Measurements from ENCODE around the gene MMEL1. TPM values are rescaled to one million over a fixed set of nuclear protein-coding genes. Genes with fewer than 3 reads are reported as not detected.

MMEL1 gene
- polyA plus RNA-seq, 1 of the 3 experiments (the other 2 are of a cell fraction): 0.16 TPM

DNA sequence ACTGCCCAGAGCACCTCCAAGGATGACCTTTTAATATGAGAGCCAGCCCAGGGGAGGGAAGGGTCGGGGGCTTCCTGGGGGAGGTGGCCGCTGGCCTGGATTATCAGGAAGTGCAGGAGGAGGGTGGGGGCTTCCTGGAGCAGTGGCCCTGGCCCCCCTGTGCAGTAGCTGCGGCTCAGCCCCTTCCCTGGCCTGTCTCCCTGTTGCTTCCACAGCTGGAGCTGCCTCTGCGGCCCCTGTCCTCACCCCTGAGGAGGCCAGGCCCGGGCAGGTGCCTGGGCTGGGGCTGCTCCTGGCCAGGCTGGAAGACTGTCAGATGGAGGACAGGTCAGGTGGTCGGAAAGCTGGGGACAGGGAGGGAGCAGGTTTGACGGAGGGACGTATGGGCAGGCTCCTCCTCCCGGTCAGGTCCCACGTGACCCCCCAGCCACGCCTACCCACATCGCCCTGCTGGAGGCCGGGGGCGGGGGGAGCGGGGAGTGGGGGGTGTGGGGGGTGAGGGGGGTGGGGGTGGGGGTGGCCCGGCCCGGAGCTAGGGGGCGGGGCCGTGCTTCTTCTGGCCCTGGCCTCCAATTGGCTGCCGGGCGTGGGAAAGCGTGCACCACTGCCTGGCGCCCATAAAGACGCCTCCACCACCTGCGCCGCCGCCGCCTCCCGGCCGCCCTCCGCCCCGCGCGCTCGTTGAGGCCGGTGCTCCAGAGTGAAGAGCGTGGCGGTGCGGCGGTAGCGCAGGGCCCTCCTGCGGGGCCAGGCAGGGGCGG lies 86.9 kb downstream of the MMEL1 start:
- Histone ChIP-seq H2AFZ (ENCODE audit: low read depth) (peak overlapping the region; percentile 51; the same call in 1 of the 2 replicates), H3K9me3 (no peaks in the 10 kb centered on the region), H3K4me1 (ENCODE audit: control insufficient read depth in 1 of 2, insufficient read depth in 2 of 2, low read depth in 1 of 2, low read length in 1 of 2) (peaks cover 0 to 56% of the 10 kb centered on the region in 2 experiments; a peak in 1 of 4 replicates), H3K4me3 (ENCODE audit: low read depth in 2 of 2, low read length in 1 of 2) (peak overlapping the region; percentile 59), H4K20me1 (ENCODE audit: insufficient read depth) (no peaks in the 10 kb centered on the region), H3K27ac (ENCODE audit: low read depth in 2 of 2, low read length in 1 of 2) (peak overlapping the region in 1 of 2 experiments; percentile 97; a peak in 2 of 4 replicates), H3K9ac (peak overlapping the region; percentile 65; the same call in 1 of the 2 replicates), H3K36me3 (replicated peaks in 1 of 2; ENCODE audit: control insufficient read depth in 1 of 2, insufficient read depth in 2 of 2, low read length in 1 of 2) (no peaks in the 10 kb centered on the region), H3K79me2 (ENCODE audit: insufficient read depth) (no peaks in the 10 kb centered on the region), H3K9me2 (no peaks in the 10 kb centered on the region), H3F3A (replicated peaks; ENCODE audit: insufficient read depth) (no peaks in the 10 kb centered on the region), H3K4me2 (peak overlapping the region; percentile 88), H3K27me3 (ENCODE audit: insufficient read depth) (no peaks in the 10 kb centered on the region)
- DNase-seq: peak; percentile 98
- ChIA-PET POLR2A (interaction anchor here (0.7 to 1.8 kb wide), 6 partner anchors 12 to 86 kb away, joined by 3 to 6 read pairs (median 4); partner anchors contain the start of gene PANK4), CTCF (interaction anchor here (0.6 to 5.1 kb wide), 8 partner anchors 11 to 131 kb away, joined by 3 to 53 read pairs (median 15); partner anchors contain the start of gene HES5)
- 4% methylated on average over 11 of the region's 43 CpGs for WGBS (ENCODE audit: low lambda C conversion rate)
- no peak for TF ChIP-seq RCOR1 (IDR thresholded peaks at IDR 0.05; ENCODE audit: low read length)
- no peak for TF ChIP-seq FOXJ3 (CRISPR knock-in tag; IDR thresholded peaks at IDR 0.05)
- TF ChIP-seq MXI1 (IDR thresholded peaks at IDR 0.05; ENCODE audit: low read depth, low read length): peak; percentile 51; the same call in 1 of the 2 replicates
- no peak for TF ChIP-seq CHD2 (IDR thresholded peaks at IDR 0.05; ENCODE audit: low read length, partially characterized antibody)
- TF ChIP-seq, protein P1, sequence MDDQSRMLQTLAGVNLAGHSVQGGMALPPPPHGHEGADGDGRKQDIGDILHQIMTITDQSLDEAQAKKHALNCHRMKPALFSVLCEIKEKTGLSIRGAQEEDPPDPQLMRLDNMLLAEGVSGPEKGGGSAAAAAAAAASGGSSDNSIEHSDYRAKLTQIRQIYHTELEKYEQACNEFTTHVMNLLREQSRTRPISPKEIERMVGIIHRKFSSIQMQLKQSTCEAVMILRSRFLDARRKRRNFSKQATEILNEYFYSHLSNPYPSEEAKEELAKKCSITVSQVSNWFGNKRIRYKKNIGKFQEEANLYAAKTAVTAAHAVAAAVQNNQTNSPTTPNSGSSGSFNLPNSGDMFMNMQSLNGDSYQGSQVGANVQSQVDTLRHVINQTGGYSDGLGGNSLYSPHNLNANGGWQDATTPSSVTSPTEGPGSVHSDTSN (IDR thresholded peaks at IDR 0.05): no peak
- TF ChIP-seq TCF12 (IDR thresholded peaks at IDR 0.05): no peak
- no peak for TF ChIP-seq MEF2A (IDR thresholded peaks at IDR 0.05; ENCODE audit: borderline replicate concordance, low read depth)
- TF ChIP-seq YY1 (IDR thresholded peaks at IDR 0.05; ENCODE audit: low read depth): no peak
- TF ChIP-seq RAD21 (IDR thresholded peaks at IDR 0.05; ENCODE audit: low read length): no peak
- no peak for TF ChIP-seq ELF1 (IDR thresholded peaks at IDR 0.05)
- TF ChIP-seq SMC3 (IDR thresholded peaks at IDR 0.05; ENCODE audit: low read depth, low read length): no peak
- TF ChIP-seq, protein P2, sequence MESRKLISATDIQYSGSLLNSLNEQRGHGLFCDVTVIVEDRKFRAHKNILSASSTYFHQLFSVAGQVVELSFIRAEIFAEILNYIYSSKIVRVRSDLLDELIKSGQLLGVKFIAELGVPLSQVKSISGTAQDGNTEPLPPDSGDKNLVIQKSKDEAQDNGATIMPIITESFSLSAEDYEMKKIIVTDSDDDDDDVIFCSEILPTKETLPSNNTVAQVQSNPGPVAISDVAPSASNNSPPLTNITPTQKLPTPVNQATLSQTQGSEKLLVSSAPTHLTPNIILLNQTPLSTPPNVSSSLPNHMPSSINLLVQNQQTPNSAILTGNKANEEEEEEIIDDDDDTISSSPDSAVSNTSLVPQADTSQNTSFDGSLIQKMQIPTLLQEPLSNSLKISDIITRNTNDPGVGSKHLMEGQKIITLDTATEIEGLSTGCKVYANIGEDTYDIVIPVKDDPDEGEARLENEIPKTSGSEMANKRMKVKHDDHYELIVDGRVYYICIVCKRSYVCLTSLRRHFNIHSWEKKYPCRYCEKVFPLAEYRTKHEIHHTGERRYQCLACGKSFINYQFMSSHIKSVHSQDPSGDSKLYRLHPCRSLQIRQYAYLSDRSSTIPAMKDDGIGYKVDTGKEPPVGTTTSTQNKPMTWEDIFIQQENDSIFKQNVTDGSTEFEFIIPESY (IDR thresholded peaks at IDR 0.05; ENCODE audit: borderline replicate concordance, low read depth): no peak
- TF ChIP-seq, protein P3, sequence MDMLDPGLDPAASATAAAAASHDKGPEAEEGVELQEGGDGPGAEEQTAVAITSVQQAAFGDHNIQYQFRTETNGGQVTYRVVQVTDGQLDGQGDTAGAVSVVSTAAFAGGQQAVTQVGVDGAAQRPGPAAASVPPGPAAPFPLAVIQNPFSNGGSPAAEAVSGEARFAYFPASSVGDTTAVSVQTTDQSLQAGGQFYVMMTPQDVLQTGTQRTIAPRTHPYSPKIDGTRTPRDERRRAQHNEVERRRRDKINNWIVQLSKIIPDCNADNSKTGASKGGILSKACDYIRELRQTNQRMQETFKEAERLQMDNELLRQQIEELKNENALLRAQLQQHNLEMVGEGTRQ (IDR thresholded peaks at IDR 0.05; ENCODE audit: borderline replicate concordance, low read depth, low read length): peak; percentile 74
- TF ChIP-seq, protein P4, sequence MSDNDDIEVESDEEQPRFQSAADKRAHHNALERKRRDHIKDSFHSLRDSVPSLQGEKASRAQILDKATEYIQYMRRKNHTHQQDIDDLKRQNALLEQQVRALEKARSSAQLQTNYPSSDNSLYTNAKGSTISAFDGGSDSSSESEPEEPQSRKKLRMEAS (IDR thresholded peaks at IDR 0.05; ENCODE audit: low read depth): peak; percentile 55; the same call in 1 of the 2 replicates
- TF ChIP-seq, protein P5, sequence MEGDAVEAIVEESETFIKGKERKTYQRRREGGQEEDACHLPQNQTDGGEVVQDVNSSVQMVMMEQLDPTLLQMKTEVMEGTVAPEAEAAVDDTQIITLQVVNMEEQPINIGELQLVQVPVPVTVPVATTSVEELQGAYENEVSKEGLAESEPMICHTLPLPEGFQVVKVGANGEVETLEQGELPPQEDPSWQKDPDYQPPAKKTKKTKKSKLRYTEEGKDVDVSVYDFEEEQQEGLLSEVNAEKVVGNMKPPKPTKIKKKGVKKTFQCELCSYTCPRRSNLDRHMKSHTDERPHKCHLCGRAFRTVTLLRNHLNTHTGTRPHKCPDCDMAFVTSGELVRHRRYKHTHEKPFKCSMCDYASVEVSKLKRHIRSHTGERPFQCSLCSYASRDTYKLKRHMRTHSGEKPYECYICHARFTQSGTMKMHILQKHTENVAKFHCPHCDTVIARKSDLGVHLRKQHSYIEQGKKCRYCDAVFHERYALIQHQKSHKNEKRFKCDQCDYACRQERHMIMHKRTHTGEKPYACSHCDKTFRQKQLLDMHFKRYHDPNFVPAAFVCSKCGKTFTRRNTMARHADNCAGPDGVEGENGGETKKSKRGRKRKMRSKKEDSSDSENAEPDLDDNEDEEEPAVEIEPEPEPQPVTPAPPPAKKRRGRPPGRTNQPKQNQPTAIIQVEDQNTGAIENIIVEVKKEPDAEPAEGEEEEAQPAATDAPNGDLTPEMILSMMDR (IDR thresholded peaks at IDR 0.05): no peak
- TF ChIP-seq, protein P6, sequence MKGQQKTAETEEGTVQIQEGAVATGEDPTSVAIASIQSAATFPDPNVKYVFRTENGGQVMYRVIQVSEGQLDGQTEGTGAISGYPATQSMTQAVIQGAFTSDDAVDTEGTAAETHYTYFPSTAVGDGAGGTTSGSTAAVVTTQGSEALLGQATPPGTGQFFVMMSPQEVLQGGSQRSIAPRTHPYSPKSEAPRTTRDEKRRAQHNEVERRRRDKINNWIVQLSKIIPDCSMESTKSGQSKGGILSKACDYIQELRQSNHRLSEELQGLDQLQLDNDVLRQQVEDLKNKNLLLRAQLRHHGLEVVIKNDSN (IDR thresholded peaks at IDR 0.05; ENCODE audit: borderline replicate concordance, low read depth): peak; percentile 87
- TF ChIP-seq GABPA (IDR thresholded peaks at IDR 0.05; ENCODE audit: low read depth): no peak
- TF ChIP-seq POLR2AphosphoS5 (IDR thresholded peaks at IDR 0.05; ENCODE audit: low read depth, low read length): no peak
- no peak for TF ChIP-seq EP300 (IDR thresholded peaks at IDR 0.05; ENCODE audit: borderline replicate concordance in 1 of 2, low read depth in 1 of 2, low read length in 1 of 2)
- TF ChIP-seq NRF1 (IDR thresholded peaks at IDR 0.05; ENCODE audit: low read depth, low read length): no peak
- no peak for TF ChIP-seq FOXM1 (IDR thresholded peaks at IDR 0.05; ENCODE audit: low read depth)
